Measurements from ENCODE around the gene FGFR3.

The FGFR3 gene

GRCh38 chr4:1761130-1761689 is 31.9 kb upstream of the FGFR3 start:
- no peaks in the 10 kb centered on the region for H3K36me3 ChIP-seq (ENCODE audit: control insufficient read depth, insufficient read depth, low read length)
- no peak overlapping the region for H2AFZ ChIP-seq
- no peaks in the 10 kb centered on the region for H3K27me3 ChIP-seq (ENCODE audit: control insufficient read depth, insufficient read depth, low read length)
- no peak overlapping the region for H3K4me3 ChIP-seq (ENCODE audit: low read depth, low read length)
- no peak for TF ChIP-seq CTCF (IDR thresholded peaks at IDR 0.05)
- no peak overlapping the region for H3K27ac ChIP-seq
- no peak overlapping the region for H3K4me2 ChIP-seq (ENCODE audit: low read length)
- no peaks in the 10 kb centered on the region for H3K4me1 ChIP-seq
- H3K9me3 ChIP-seq (ENCODE audit: control insufficient read depth, low read length) = no peaks in the 10 kb centered on the region
- no peaks in the 10 kb centered on the region for H3K79me2 ChIP-seq
- no peak overlapping the region for H3K9ac ChIP-seq

- H3K4me1 ChIP-seq = no peaks in the 10 kb centered on the region
- H2AFZ ChIP-seq = no peak overlapping the region
- H3K36me3 ChIP-seq (ENCODE audit: control insufficient read depth, insufficient read depth, low read length) = no peaks in the 10 kb centered on the region
- no peaks in the 10 kb centered on the region for H3K9me3 ChIP-seq (ENCODE audit: control insufficient read depth, low read length)
- no peak overlapping the region for H3K27ac ChIP-seq
- H3K79me2 ChIP-seq = no peaks in the 10 kb centered on the region
- no peak overlapping the region for H3K4me3 ChIP-seq (ENCODE audit: low read depth, low read length)
- H3K4me2 ChIP-seq (ENCODE audit: low read length) = no peak overlapping the region
- H3K27me3 ChIP-seq (ENCODE audit: control insufficient read depth, insufficient read depth, low read length) = no peaks in the 10 kb centered on the region
- TF ChIP-seq CTCF (IDR thresholded peaks at IDR 0.05) = no peak
- no peak overlapping the region for H3K9ac ChIP-seq
Measured at GRCh38 chr4:1762264-1763010, 30.7 kb upstream of the FGFR3 start.

- Histone ChIP-seq H2AFZ (peak overlapping the region; percentile 56), H3K27me3 (ENCODE audit: control insufficient read depth, insufficient read depth, low read length) (no peaks in the 10 kb centered on the region), H3K9me3 (ENCODE audit: control insufficient read depth, low read length) (no peaks in the 10 kb centered on the region), H3K79me2 (no peaks in the 10 kb centered on the region), H3K36me3 (ENCODE audit: control insufficient read depth, insufficient read depth, low read length) (no peaks in the 10 kb centered on the region), H3K4me1 (no peaks in the 10 kb centered on the region), H3K9ac (no peak overlapping the region), H3K4me3 (ENCODE audit: low read depth, low read length) (no peak overlapping the region), H3K4me2 (ENCODE audit: low read length) (no peak overlapping the region), H3K27ac (no peak overlapping the region)
- TF ChIP-seq CTCF (IDR thresholded peaks at IDR 0.05) = no peak
Measured at GRCh38 chr4:1763070-1763549, 30.0 kb upstream of the FGFR3 start.

GRCh38 chr4:1763550-1764080 is 29.5 kb upstream of the FGFR3 start:
- no peak for TF ChIP-seq CTCF (IDR thresholded peaks at IDR 0.05)
- Histone ChIP-seq H3K36me3 (ENCODE audit: control insufficient read depth, insufficient read depth, low read length) (no peaks in the 10 kb centered on the region), H3K4me2 (ENCODE audit: low read length) (no peak overlapping the region), H3K27ac (no peak overlapping the region), H3K4me1 (no peaks in the 10 kb centered on the region), H3K9ac (no peak overlapping the region), H3K9me3 (ENCODE audit: control insufficient read depth, low read length) (no peaks in the 10 kb centered on the region), H3K27me3 (ENCODE audit: control insufficient read depth, insufficient read depth, low read length) (no peaks in the 10 kb centered on the region), H3K79me2 (no peaks in the 10 kb centered on the region), H2AFZ (no peak overlapping the region), H3K4me3 (ENCODE audit: low read depth, low read length) (no peak overlapping the region)
